ENCODE results near the gene DHX35. TPM values are rescaled to one million over a fixed set of nuclear protein-coding genes. Genes with fewer than 3 reads are reported as not detected.

Gene DHX35
- total and polyA plus RNA-seq, 10 of the 15 experiments (the other 5 are each of a cell fraction or from before 2014, with no cell fraction given) = 4.3 to 21.6 (median 14.9) TPM

GRCh38 chr20:39049684-39050554, 87.8 kb downstream of the DHX35 start (continued):
- TF ChIP-seq NKRF (conservative IDR thresholded peaks at IDR 0.05) (0 out of 2 replicates have a peak, but pooled peaks have one; percentile 22), E4F1 (IDR thresholded peaks at IDR 0.05; ENCODE audit: borderline replicate concordance, partially characterized antibody) (peak; percentile 82), RAD21 (IDR thresholded peaks at IDR 0.05; ENCODE audit: insufficient read depth, low read depth, low read length) (peak; percentile 86), BACH1 (IDR thresholded peaks at IDR 0.05; ENCODE audit: borderline replicate concordance) (peak; percentile 43; the same call in 1 of the 2 replicates), ZBTB33 (IDR thresholded peaks at IDR 0.05) (no peak), MXI1 (IDR thresholded peaks at IDR 0.05; ENCODE audit: low read depth, low read length) (peak; percentile 61; the same call in 1 of the 2 replicates), HSF1 (IDR thresholded peaks at IDR 0.05; ENCODE audit: low read depth, low read length) (no peak), RELA (IDR thresholded peaks at IDR 0.05; ENCODE audit: borderline replicate concordance, partially characterized antibody) (peak; percentile 60), MYC (IDR thresholded peaks at IDR 0.05; ENCODE audit: insufficient read depth, insufficient read length, insufficient replicate concordance, low read length, severe bottlenecking) (no peak), PAX5 (IDR thresholded peaks at IDR 0.05; ENCODE audit: borderline replicate concordance, low read depth, low read length) (peak; percentile 16; the same call in 1 of the 2 replicates), YBX1 (IDR thresholded peaks at IDR 0.05) (no peak), MTA3 (IDR thresholded peaks at IDR 0.05; ENCODE audit: borderline replicate concordance, low read length) (no peak), ATF3 (IDR thresholded peaks at IDR 0.05; ENCODE audit: borderline replicate concordance, extremely low read depth, low read depth, low read length) (no peak), ASH2L (IDR thresholded peaks at IDR 0.05; ENCODE audit: borderline replicate concordance, low read depth) (no peak), SMARCA5 (IDR thresholded peaks at IDR 0.05) (peak; percentile 96; the same call in 1 of the 2 replicates), SMC3 (IDR thresholded peaks at IDR 0.05; ENCODE audit: borderline replicate concordance, low read length) (peak; percentile 55), POLR2A (IDR thresholded peaks at IDR 0.05; ENCODE audit: low read depth, low read length) (peak; percentile 77), ATF7 (IDR thresholded peaks at IDR 0.05; ENCODE audit: low read depth) (no peak), CREB1 (IDR thresholded peaks at IDR 0.05; ENCODE audit: low read depth) (no peak), KDM1A (IDR thresholded peaks at IDR 0.05; ENCODE audit: borderline replicate concordance) (no peak), NBN (IDR thresholded peaks at IDR 0.05) (0 out of 2 replicates have a peak, but pooled peaks have one; percentile 51), NFIC (IDR thresholded peaks at IDR 0.05; ENCODE audit: low read depth, low read length) (no peak)
